Measurements from ENCODE around the gene LAMC1. TPM values are rescaled to one million over a fixed set of nuclear protein-coding genes. Genes with fewer than 3 reads are reported as not detected.

Gene LAMC1
- total RNA-seq, 1 experiment from 2014 or later: 113 TPM

DNA sequence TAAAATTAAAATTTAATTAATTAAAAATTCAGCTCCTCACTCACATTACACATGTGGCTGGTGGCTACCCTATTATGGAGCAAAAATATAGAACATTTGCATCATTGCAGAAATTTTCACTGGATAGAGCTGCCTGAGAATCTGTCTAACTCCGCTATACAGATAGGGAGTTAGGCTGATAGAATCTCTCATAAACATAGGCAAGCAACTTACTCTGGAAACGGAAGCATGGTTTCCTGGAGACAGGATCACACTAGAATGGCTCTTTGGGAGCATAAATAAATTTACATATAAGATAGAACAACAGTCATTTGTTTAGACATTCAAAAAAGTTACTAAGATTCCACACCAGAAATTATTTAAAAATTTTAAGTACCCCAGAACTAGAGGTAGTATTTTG lies 150.6 kb downstream of the LAMC1 start:
- intact Hi-C loops (cut with micrococcal nuclease; ENCODE audit: unreplicated experiment): no loop called here
- TF ChIP-seq, protein P1, sequence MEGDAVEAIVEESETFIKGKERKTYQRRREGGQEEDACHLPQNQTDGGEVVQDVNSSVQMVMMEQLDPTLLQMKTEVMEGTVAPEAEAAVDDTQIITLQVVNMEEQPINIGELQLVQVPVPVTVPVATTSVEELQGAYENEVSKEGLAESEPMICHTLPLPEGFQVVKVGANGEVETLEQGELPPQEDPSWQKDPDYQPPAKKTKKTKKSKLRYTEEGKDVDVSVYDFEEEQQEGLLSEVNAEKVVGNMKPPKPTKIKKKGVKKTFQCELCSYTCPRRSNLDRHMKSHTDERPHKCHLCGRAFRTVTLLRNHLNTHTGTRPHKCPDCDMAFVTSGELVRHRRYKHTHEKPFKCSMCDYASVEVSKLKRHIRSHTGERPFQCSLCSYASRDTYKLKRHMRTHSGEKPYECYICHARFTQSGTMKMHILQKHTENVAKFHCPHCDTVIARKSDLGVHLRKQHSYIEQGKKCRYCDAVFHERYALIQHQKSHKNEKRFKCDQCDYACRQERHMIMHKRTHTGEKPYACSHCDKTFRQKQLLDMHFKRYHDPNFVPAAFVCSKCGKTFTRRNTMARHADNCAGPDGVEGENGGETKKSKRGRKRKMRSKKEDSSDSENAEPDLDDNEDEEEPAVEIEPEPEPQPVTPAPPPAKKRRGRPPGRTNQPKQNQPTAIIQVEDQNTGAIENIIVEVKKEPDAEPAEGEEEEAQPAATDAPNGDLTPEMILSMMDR (IDR thresholded peaks at IDR 0.05): no peak
- TF ChIP-seq SIN3A (IDR thresholded peaks at IDR 0.05; ENCODE audit: borderline replicate concordance, insufficient read depth, low read depth, low read length): no peak
- TF ChIP-seq TCF7L2 (IDR thresholded peaks at IDR 0.05; ENCODE audit: low read depth, low read length): no peak
- no peak for TF ChIP-seq POLR2AphosphoS5 (IDR thresholded peaks at IDR 0.05; ENCODE audit: low read depth, low read length)
- TF ChIP-seq, protein P2, sequence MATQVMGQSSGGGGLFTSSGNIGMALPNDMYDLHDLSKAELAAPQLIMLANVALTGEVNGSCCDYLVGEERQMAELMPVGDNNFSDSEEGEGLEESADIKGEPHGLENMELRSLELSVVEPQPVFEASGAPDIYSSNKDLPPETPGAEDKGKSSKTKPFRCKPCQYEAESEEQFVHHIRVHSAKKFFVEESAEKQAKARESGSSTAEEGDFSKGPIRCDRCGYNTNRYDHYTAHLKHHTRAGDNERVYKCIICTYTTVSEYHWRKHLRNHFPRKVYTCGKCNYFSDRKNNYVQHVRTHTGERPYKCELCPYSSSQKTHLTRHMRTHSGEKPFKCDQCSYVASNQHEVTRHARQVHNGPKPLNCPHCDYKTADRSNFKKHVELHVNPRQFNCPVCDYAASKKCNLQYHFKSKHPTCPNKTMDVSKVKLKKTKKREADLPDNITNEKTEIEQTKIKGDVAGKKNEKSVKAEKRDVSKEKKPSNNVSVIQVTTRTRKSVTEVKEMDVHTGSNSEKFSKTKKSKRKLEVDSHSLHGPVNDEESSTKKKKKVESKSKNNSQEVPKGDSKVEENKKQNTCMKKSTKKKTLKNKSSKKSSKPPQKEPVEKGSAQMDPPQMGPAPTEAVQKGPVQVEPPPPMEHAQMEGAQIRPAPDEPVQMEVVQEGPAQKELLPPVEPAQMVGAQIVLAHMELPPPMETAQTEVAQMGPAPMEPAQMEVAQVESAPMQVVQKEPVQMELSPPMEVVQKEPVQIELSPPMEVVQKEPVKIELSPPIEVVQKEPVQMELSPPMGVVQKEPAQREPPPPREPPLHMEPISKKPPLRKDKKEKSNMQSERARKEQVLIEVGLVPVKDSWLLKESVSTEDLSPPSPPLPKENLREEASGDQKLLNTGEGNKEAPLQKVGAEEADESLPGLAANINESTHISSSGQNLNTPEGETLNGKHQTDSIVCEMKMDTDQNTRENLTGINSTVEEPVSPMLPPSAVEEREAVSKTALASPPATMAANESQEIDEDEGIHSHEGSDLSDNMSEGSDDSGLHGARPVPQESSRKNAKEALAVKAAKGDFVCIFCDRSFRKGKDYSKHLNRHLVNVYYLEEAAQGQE (IDR thresholded peaks at IDR 0.05; ENCODE audit: insufficient read depth in 1 of 2, low read depth in 2 of 2, low read length in 1 of 2): no peak
- BruUV-seq (replicated peaks): no TSS peak
- Histone ChIP-seq H3K36me3 (ENCODE audit: control insufficient read depth, insufficient read depth, low read length) (no peaks in the 10 kb centered on the region), H3K27me3 (ENCODE audit: control insufficient read depth, insufficient read depth, low read length) (no peaks in the 10 kb centered on the region), H3K9me3 (ENCODE audit: control insufficient read depth, insufficient read depth, low read depth, low read length) (no peaks in the 10 kb centered on the region), H3K4me1 (ENCODE audit: control insufficient read depth, insufficient read depth, low read length) (no peaks in the 10 kb centered on the region), H3K27ac (ENCODE audit: low read length) (no peak overlapping the region), H3K4me3 (ENCODE audit: low read depth in 2 of 2, low read length in 2 of 2) (no peak overlapping the region)
- no peak for DNase-seq (ENCODE audit: low read depth, low spot score)
- ChIA-PET POLR2A (no interaction called here), CTCF (no interaction called here)
- in situ Hi-C loops (cut with HindIII; ENCODE audit: low pct_unique_long_range_greater_than_20kb, low sequenced_read_pairs): no loop called here
- ATAC-seq: no peak

DNA sequence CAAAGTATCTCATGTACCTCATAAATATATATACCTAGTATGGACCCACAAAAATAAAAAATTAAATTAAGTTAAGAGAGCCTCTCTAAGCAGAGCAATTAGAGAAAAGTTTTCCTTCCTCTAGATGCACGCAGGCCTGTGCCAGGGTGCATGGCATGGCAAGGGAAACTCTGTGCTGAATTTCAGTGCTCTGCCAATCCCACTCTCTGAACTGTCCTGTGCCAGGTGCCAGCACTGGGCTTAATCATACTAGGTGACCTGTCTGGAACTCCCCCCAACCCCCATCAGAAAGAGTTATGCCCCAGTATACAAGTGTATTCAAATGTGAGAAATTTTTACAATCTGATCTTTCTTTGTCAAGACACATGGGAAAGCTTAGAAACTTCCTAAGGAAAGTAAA lies 152.4 kb downstream of the LAMC1 start:
- ChIA-PET POLR2A (no interaction called here), CTCF (no interaction called here)
- Histone ChIP-seq H3K9me3 (ENCODE audit: control insufficient read depth, insufficient read depth, low read depth, low read length) (no peaks in the 10 kb centered on the region), H3K27me3 (ENCODE audit: control insufficient read depth, insufficient read depth, low read length) (no peaks in the 10 kb centered on the region), H3K36me3 (ENCODE audit: control insufficient read depth, insufficient read depth, low read length) (no peaks in the 10 kb centered on the region), H3K4me1 (ENCODE audit: control insufficient read depth, insufficient read depth, low read length) (peaks cover 4% of the 10 kb centered on the region), H3K27ac (ENCODE audit: low read length) (no peak overlapping the region), H3K4me3 (ENCODE audit: low read depth in 2 of 2, low read length in 2 of 2) (no peak overlapping the region)
- BruUV-seq (replicated peaks): no TSS peak
- no peak for ATAC-seq
- DNase-seq (ENCODE audit: low read depth, low spot score): no peak
- TF ChIP-seq SIN3A (IDR thresholded peaks at IDR 0.05; ENCODE audit: borderline replicate concordance, insufficient read depth, low read depth, low read length) (no peak), TCF7L2 (IDR thresholded peaks at IDR 0.05; ENCODE audit: low read depth, low read length) (no peak), POLR2AphosphoS5 (IDR thresholded peaks at IDR 0.05; ENCODE audit: low read depth, low read length) (no peak)
- TF ChIP-seq, protein P2 (IDR thresholded peaks at IDR 0.05; ENCODE audit: insufficient read depth in 1 of 2, low read depth in 2 of 2, low read length in 1 of 2): no peak
- TF ChIP-seq, protein P1 (IDR thresholded peaks at IDR 0.05): no peak
- in situ Hi-C loops (cut with HindIII; ENCODE audit: low pct_unique_long_range_greater_than_20kb, low sequenced_read_pairs): no loop called here
- intact Hi-C loops (cut with micrococcal nuclease; ENCODE audit: unreplicated experiment): no loop called here

All from Panc1 (cell line).